GM19395 (cell line): ENCODE results near the gene HPSE2.

Experiments used
- ATAC-seq: cut with Tn5 transposase; IDR thresholded peaks from one replicate; pipeline ENCODE4 v1.9.1; 2021; ENCODE audit warnings: mild to moderate bottlenecking, moderate library complexity; ENCODE audit not compliant: unreplicated experiment

Gene HPSE2

DNA sequence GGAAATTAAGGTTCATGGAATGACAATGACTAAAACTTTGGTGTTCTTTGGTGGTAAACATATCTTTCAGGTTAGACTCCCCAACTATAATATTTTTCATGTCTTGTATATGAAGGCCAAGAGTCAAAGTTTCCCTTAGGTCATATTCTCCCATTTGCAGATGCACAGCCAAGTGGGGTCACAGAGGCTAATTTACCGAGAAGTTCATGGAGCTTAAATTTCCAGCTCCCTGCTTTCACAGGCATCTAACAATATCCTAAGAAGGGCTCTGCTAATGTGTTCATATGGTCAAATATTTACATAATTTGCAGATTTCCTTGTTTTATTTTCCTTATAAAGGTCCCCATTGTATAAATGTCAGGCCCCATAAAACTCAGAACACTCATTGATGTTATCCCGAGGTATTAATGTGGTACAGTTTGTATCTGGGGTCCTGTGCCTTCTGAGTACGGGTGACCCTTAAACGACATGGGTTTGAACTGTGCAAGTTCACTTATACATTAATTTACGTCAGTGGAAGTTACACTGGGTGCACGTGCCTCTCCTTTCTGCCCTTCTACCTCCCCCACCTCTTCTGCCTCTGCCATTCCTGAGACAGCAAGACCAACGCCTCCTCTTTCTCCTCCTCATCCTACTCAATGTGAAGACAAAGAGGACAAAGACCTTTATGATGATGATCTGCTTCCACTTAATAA is 603.0 kb downstream of the HPSE2 start:
- ATAC-seq, result no peak

DNA sequence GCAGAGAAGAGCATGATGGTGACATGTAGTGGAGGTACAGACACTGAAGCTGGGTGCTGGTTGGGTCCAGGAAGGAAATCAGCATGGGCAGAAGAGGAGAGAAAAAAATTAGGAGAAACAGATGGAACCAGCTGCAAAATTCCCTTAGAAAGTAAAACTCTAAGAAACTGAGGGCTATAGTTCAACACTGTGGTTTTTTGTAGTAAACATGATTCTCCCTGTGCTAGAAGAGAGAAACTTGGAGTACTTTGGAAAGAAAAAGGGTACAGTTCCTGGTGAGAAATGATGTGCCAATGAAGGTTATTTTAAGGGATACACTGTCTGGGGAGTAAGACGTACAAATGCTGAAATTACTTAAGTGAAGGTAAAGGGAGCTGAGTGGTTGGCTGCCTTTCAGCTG is 607.4 kb downstream of the HPSE2 start:
- no peak for ATAC-seq

GRCh38 chr10:98627711-98628110 is 607.9 kb downstream of the HPSE2 start:
- ATAC-seq, result no peak

- ATAC-seq, result no peak
Measured at GRCh38 chr10:98624963-98625362, 610.7 kb downstream of the HPSE2 start.

DNA sequence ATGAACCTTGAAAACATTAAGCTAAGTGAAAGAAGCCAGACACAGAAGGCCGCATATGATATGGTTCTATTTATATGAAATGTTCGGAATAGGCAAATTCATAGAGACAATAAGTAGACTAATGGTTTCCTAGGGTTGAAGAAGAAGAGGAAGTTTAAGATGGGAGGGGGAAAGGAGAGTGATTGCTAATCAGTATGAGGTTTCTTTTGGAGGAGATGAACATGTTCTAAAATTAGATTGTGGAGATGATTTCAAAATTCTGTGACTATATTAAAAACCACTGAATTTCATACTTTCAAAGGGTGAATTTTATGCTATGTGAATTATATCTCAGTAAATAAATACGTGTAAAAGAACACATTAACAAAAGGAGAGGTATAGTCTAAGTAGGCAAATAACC is 612.5 kb downstream of the HPSE2 start:
- ATAC-seq, result no peak

DNA sequence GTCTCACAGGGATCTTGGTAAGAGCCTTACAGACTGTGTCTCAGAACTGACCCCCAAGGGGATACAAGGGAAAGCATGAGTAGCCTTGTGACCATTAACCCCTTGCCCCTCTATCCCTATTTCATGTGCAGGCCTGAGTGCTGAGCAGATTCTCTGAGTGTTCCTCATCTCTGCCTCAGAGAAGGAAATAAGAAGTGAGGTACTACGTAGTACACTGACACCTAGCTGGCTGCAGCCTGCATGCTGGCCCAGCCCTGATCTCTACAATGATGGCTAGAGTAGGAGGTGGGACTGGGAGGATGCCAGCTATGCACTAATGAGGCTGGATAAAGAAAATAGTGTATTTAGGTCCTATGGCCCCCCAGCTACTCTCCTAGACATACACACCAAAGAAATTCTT is 614.0 kb downstream of the HPSE2 start:
- ATAC-seq, result no peak

DNA sequence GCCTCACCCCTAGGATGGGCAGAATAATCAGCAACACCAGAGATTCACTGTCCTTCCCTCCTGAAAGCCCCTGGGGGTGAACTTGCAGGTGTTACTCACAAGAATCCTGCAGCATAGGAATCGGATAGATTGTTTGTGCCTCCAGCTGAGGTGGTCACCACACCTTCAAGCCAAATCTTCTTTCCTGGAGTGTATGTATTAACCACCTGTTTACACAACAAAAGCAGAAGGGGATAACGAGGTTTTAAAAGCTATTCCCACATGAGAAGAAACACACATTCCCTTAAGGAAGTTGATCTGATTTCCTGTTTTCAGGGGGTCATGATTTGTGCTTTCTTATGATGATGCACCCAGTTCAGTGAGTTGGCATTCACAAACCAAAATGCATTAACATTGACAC is 615.1 kb downstream of the HPSE2 start:
- ATAC-seq, result no peak

DNA sequence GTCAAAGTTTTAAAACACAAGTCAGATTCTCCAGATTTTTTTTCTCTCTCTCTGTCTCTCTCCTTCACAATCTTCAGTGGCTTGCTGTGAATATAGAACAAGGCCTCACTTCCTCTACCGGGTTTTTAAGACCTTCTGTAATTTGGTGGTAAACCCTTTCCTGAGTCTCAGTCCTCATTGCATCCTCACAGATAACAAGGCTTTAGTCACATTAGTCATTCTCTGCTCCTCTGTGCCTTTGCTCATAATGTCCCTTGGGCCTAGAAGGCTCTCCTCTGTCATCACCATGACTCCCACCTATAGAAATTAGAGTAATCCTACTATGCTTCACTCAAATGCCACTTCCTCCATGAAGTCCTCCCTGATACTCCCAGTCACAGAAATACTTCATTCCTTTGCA is 616.2 kb downstream of the HPSE2 start:
- ATAC-seq, result no peak

DNA sequence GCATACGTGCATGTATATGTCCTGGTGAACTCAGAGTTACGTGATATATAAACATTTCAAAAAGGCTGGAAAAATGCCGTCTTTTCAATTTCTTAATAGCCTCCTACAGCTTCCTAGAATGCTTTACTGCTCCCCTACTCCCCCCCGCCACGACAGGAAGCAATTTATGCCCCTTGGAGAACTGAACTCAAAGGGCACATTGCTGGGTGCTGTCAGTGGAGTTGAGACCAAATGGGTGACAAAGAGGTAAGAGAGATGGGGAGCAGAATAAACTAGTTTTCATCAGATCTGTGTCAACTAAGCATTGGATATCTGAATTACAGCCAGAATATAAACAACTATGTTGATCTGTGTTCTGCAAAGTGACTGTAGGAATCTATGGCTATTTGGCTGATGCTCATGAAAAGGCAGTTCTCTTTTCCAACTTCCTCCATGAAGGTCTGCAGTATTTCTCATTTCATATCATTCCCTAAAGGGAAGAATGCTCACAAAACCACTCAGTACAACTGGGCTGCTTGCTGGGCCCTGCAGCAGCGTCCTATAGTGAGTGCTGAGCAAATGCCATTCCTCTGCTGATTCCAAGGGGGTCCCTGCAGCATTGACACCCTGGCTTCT is 617.6 kb downstream of the HPSE2 start:
- ATAC-seq, result no peak

DNA sequence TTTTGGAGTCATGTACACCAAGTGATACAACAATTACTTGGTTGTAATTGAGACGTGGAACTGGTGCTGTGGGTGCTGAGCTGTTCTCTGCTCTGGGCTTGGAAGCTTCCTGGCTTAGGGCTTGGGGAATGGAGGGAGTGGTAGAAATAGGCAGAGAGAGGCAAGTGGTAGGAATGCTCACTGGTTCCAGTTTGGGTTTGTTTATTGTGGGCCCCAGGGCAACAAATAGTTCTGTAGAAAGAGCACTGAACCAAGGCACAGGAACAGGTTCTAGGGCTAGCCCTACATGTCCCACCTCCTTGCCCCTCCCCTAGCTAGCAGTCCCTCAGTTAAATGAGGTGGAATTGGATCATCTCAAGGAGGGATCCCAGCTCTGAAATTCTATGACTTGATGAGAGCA is 622.2 kb downstream of the HPSE2 start:
- ATAC-seq, result no peak

GRCh38 chr10:98611436-98611835 is 624.2 kb downstream of the HPSE2 start:
- no peak for ATAC-seq

DNA sequence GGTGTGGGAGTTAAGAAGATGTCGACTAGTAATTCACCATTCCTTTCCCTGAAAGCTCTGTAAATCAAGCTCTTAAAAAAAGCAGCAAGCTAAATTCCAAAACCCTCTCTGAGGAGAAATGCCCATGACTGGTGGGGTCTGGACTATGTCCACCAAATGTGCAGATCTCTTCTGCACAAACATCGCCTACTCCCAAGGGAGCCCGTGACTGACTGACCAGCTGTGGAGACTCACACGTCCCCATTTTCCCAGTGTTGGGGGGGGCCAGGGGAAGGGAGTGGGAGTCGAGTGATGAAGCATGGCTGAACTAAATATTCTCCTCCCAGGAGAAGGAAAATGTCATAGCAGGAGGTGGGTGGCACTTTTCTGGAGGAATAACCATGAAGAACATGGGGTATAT is 624.8 kb downstream of the HPSE2 start:
- ATAC-seq, result no peak

DNA sequence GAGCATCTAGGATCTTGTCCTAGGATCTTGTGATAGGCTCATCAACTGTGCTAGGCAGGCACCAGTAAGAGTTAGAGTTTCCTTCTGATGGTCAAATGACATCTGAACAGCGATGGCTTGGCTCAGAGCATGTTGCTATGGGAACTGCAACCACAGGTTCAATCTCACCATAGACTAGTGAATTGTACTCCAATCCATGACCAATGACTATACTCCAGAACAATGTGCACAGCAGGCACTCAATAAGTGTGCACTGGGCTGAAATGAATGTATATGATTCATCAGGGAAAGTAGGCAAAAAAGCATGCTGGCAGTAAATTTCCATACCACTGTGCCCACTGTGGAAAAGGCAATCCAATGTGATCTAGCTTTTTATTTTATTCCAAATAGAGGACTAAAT is 625.4 kb downstream of the HPSE2 start:
- no peak for ATAC-seq

GRCh38 chr10:98609265-98609664 is 626.4 kb downstream of the HPSE2 start:
- ATAC-seq, result no peak

DNA sequence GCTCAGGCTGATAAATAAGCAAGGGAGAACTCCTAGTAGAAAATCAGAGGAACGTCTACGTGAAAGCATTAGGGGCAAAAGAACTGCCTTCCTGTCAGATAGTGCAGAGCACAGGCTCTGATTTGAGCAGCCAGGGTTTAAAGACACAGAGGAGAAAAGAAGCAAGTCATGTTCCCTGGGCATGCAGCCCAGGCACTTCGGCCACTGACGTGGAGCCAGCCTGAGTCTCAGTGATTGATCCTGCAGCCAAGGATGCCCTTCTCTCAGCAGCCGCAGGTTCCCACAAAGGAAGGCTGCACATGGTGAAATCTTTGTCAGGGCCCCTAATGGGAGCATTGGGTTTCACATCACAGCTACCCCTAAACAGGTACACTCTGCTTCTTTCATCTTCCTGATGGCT is 627.2 kb downstream of the HPSE2 start:
- ATAC-seq, result no peak

DNA sequence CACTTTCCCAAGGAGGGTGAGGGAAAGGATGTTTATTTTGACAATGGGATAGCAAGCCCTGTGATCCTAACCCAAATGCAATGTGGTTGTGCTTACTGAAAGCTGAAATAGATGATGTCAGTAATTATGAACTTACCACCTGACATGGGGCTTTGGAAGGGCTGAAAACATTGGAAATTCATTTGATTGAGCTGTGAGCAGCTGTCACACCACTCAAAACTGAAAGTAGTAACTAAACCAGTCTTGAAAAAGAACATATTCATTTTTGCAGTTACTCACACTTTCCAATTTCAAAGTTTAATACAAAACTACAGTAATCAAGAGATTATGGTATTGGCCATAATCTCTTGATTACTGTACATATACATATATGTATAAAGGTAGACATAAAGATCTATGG is 633.4 kb downstream of the HPSE2 start:
- ATAC-seq, result no peak

DNA sequence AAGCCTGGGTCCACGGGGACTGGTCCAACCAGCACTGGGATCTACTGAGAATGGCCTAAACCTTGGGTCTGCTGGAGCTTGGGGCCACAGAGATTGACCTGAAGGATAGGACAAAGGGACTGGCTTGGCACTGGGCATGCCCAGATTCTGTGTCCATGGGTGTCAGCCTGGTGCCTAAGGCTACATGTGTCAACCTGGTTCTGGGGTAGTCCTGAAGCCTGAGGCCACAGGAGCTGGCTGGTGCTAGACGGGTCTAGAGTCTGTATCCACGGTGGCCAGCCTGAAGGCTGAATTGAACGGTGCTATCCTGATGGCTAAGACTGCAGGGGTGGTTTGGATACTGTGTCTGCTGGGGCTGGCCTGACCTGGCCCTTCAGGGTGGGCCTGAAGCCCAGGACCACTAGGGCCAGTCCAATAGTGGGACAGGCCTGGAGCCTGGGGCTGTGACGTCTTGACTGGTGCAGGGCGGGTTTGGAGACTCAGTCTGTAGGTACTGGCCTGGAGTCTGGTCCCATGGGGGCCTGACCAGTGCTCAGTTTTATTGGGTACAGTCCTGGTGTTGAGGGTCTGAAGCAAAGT is 636.5 kb downstream of the HPSE2 start:
- ATAC-seq, result no peak

DNA sequence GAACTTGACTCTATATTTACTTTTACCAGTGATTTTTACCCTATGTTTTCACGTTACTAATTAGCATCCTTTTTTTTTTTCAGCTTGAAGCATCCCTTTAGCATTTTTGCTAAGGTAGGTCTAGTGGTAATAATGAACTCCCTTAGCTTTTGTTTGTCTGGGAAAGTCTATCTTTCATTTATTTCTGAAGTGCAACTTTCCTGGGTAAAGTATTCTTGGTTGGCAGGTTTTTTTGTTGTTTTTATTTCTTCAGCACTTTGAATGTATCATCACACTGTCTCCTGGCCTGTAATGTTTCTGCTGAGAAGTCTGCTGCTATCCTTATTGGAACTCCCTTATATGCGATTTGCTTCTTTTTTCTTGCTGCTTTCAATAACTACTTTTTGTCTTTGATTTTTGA is 639.2 kb downstream of the HPSE2 start:
- no peak for ATAC-seq

DNA sequence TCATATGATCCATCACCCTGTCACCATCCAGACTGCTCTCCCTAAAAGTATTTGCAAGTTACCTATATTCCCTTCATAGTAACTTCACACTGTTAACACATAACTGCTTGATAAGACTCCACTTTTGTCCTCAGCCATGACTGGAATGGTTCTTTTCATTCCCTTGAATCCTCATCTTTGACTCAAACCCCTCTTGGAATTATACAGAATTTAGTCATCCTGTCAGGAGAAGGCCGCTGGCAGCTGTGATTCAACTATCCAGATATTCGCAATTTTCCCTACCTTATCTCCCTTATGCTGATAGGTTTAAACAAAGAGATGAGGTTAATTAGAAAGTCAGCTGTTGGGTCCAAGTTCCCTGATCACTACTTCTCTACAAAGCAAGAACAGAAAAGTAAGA is 646.0 kb downstream of the HPSE2 start:
- no peak for ATAC-seq

DNA sequence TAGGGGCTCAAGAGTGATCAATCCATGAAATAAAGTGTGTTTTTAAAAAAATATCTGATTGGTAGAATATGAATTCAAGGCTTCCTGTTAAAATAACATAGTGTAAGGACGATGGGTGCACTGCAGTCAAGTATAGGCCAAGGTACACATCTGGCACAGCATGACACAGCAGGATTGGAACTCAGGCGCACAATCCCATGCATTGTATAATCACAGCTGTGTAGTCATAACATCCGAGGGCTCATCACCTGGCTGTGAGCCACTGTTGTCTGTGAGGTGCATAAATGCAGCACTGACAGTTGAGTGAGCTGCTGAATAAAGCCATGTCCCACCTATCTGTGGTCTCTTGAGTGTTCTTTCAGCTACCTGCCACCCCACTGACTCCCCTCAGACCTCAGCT is 646.6 kb downstream of the HPSE2 start:
- no peak for ATAC-seq

DNA sequence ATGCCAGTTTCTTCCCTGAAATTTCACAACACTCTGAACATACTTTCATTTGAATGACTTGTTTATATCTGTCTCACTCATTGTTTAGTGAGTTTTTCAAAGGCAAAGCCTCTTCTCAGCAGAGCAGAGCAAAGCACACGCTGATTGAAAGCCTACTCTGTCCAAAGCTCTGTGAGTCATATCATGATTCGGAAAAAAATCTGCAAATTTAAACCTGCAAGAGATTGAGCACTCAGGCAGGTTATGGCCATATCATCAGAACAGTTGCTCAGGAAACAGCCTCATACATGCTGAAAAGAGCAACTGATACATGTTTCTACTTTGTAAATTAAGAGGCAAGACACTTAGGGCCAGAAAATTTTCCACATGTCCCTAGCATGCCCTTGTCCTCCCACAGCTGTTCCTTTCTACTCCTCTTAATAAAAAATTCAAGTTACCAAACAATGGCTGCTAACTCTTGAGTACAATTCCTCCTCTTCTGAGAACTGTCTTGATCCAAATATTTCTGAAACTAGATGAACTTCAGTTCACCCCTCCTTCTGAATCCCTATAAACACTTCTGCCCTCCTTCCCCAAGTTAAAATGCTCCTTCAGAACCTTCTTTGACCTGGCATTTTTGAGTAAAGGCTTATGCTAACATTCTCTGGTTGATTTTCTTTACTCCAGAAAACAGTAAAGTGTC is 648.4 kb downstream of the HPSE2 start:
- no peak for ATAC-seq

- no peak for ATAC-seq
Measured at GRCh38 chr10:98586096-98586495, 649.6 kb downstream of the HPSE2 start.
